Choroid plexus epithelial cell (primary cell): ENCODE results near the gene MLLT1.

Experiments
- DNase-seq: peaks from one replicate; pipeline ENCODE4 v3.0.0-alpha.2; 2010; ENCODE audit warnings: low read depth
- H3K4me3 ChIP-seq: 2 replicates; pipeline ENCODE4 v1.5.1; 2011; ENCODE audit warnings: low read depth, mild to moderate bottlenecking, control low read depth, low read length, moderate library complexity
- CTCF ChIP-seq: conservative IDR thresholded peaks from 2 replicates; pipeline ENCODE4 v1.5.1; 2011; ENCODE audit warnings: low read depth, mild to moderate bottlenecking, control low read depth, inconsistent platforms, low read length, moderate library complexity

Gene MLLT1

GRCh38 chr19:6238256-6238642 lies 41.5 kb downstream of the MLLT1 start:
- peak; percentile 55 for DNase-seq
- no peak overlapping the region for H3K4me3 ChIP-seq
- peak; percentile 30 for TF ChIP-seq CTCF

- DNase-seq: no peak
- TF ChIP-seq CTCF: no peak
- H3K4me3 ChIP-seq: no peak overlapping the region
Measured at GRCh38 chr19:6236310-6237291, 43.2 kb downstream of the MLLT1 start.

- H3K4me3 ChIP-seq: no peak overlapping the region
- no peak for TF ChIP-seq CTCF
- no peak for DNase-seq
Measured at GRCh38 chr19:6235031-6235951, 44.5 kb downstream of the MLLT1 start.

- no peak for TF ChIP-seq CTCF
- no peak for DNase-seq
- H3K4me3 ChIP-seq: no peak overlapping the region
Measured at GRCh38 chr19:6234527-6234926, 45.2 kb downstream of the MLLT1 start.

- DNase-seq: no peak
- no peak for TF ChIP-seq CTCF
- H3K4me3 ChIP-seq: no peak overlapping the region
Measured at GRCh38 chr19:6233827-6234511, 45.8 kb downstream of the MLLT1 start.

GRCh38 chr19:6233056-6233826 lies 46.5 kb downstream of the MLLT1 start:
- DNase-seq: no peak
- no peak for TF ChIP-seq CTCF
- no peak overlapping the region for H3K4me3 ChIP-seq
